Gastroesophageal sphincter (tissue), 4 donors: ENCODE data around the gene HEBP1. TPM values are rescaled to one million over a fixed set of nuclear protein-coding genes. Genes with fewer than 3 reads are reported as not detected.
A peak's percentile ranks its signal among the peaks of the same experiment; 100 is the strongest.

Experiments
- ATAC-seq: fragments of 150-250 bp; one replicate; pipeline ENCODE4 v1.9.1; 2016; ENCODE audit warnings: mild to moderate bottlenecking, moderate library complexity
- H3K27ac ChIP-seq, 4 donors: fragments of 200-600 bp; sonication (generic) in 3 of 4; 1 replicate in 3 of 4; 2 replicates in 1 of 4; pipeline ENCODE4 v1.5.1; 2016 to 2019
- H3K27me3 ChIP-seq: fragments of 200-600 bp; sonication (generic); one replicate; pipeline ENCODE4 v1.5.1; 2019
- H3K36me3 ChIP-seq, 2 donors: fragments of 200-600 bp; sonication (generic); one replicate each; pipeline ENCODE4 v1.5.1; 2019; ENCODE audit warnings: control low read depth in 1 of 2
- H3K4me1 ChIP-seq, 3 donors: fragments of 200-600 bp; sonication (generic); 1 replicate in 2 of 3; 2 replicates in 1 of 3; pipeline ENCODE4 v1.5.1; 2016 to 2019; ENCODE audit warnings: control low read depth in 2 of 3
- H3K4me3 ChIP-seq, 2 donors: fragments of 200-600 bp; sonication (generic); one replicate each; pipeline ENCODE4 v1.5.1; 2019; ENCODE audit warnings: mild to moderate bottlenecking in 1 of 2, moderate library complexity in 1 of 2
- H3K9me3 ChIP-seq, 3 donors: fragments of 200-600 bp; sonication (generic); one replicate each; pipeline ENCODE4 v1.5.1; 2017 to 2019; ENCODE audit warnings: control low read depth in 2 of 3
- CTCF ChIP-seq, 4 experiments: fragments of 200-600 bp in 2 of 4; fragments of 450-650 bp in 2 of 4; sonication (generic) in 1 of 4; IDR thresholded peaks; one replicate each; pipeline ENCODE4 v1.5.1; 2017 to 2019; ENCODE audit warnings: antibody characterized with exemption in 4 of 4, mild to moderate bottlenecking in 2 of 4, moderate library complexity in 2 of 4
- EP300 ChIP-seq: sonication (generic); formaldehyde crosslinking; IDR thresholded peaks from one replicate; pipeline ENCODE4 v1.6.1; 2017; ENCODE audit warnings: antibody characterized with exemption, mild to moderate bottlenecking
- POLR2A ChIP-seq, 2 donors: fragments of 450-650 bp; IDR thresholded peaks; one replicate each; pipeline ENCODE4 v1.6.1; 2017; ENCODE audit warnings: antibody characterized with exemption in 2 of 2, mild to moderate bottlenecking in 2 of 2, moderate library complexity in 1 of 2
- POLR2AphosphoS5 ChIP-seq: sonication (generic); formaldehyde crosslinking; IDR thresholded peaks from one replicate; pipeline ENCODE4 v1.6.1; 2017; ENCODE audit warnings: antibody characterized with exemption
- WGBS, 2 donors: methylation state at CpG; one replicate each; pipeline ENCODE4 v1.1.5; 2018; ENCODE audit warnings: low coverage in 1 of 2; 5-methylcytosine and 5-hydroxymethylcytosine counted together
- total RNA-seq, 4 donors: library from RNA; depleted of rRNA; stranded (reverse); fragments of >200 nt; gene quantifications; one replicate each; pipeline ENCODE4 v1.1.0, GENCODE V29; 2016

Gene HEBP1
- total RNA-seq, 4 donors from 2014 or later, result 33.8 to 47.5 (median 41.9) TPM

- H3K9me3 ChIP-seq, result no peaks in the 10 kb centered on the region
- no peak overlapping the region for H3K27ac ChIP-seq
- peaks cover 0 to 21% (median 2%) of the 10 kb centered on the region in 3 donors for H3K4me1 ChIP-seq
- WGBS, 2 donors, result 71 to 76% methylated on average over 4 to 5 of the region's 5 CpGs
- ATAC-seq, result no peak
- H3K27me3 ChIP-seq, result no peaks in the 10 kb centered on the region
- peaks cover 0 to 53% of the 10 kb centered on the region in 2 donors for H3K36me3 ChIP-seq
- no peak overlapping the region for H3K4me3 ChIP-seq
- TF ChIP-seq CTCF (IDR thresholded peaks at IDR 0.05) (no peak), POLR2A (IDR thresholded peaks at IDR 0.05) (no peak), EP300 (no peak), POLR2AphosphoS5 (no peak)
These were observed 12.6 kb downstream of the HEBP1 start for GRCh38 chr12:12987421-12987820.

GRCh38 chr12:12986775-12987331 lies 13.2 kb downstream of the HEBP1 start:
- WGBS, 2 donors, result 74 to 83% methylated on average over 7 of the region's 10 CpGs
- H3K36me3 ChIP-seq, result peaks cover 0 to 59% of the 10 kb centered on the region in 2 donors
- ATAC-seq, result no peak
- no peak overlapping the region for H3K27ac ChIP-seq
- H3K27me3 ChIP-seq, result no peaks in the 10 kb centered on the region
- TF ChIP-seq POLR2A (IDR thresholded peaks at IDR 0.05), result no peak
- no peak for TF ChIP-seq CTCF (IDR thresholded peaks at IDR 0.05)
- no peak for TF ChIP-seq EP300
- TF ChIP-seq POLR2AphosphoS5, result no peak
- no peaks in the 10 kb centered on the region for H3K9me3 ChIP-seq
- H3K4me1 ChIP-seq, result peaks cover 0 to 16% (median 2%) of the 10 kb centered on the region in 3 donors
- no peak overlapping the region for H3K4me3 ChIP-seq

DNA sequence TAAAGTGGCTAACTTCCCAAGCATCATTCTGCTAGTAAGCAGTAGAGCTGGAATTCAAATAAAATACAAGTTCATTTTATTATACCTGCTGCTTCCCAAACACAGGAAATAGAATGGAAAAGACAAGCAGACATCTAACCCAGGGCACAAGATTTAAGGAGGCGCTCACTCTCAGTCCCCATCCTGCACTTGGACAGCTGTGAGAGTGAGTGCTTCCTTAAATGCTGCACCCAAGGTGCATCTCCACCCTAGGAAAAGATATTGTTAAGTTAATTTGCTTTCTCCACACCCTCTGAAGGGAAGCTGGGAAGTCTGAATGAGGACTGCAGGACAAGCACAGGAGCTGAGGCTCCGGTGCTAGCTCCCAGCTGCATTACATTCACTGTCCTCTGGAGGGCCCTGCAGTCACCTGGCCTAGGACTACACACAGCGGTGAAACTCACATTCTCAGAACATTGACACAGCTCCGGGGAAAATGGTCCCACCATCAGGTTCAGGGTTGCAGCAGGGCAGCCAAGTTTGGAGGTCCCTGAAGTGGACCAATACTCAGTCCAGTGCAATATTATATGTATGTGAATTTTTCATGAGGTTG lies 14.2 kb downstream of the HEBP1 start:
- H3K9me3 ChIP-seq, result no peaks in the 10 kb centered on the region
- H3K4me1 ChIP-seq, result peaks cover 0 to 6% (median 0%) of the 10 kb centered on the region in 3 donors
- TF ChIP-seq EP300 (no peak), POLR2AphosphoS5 (no peak), POLR2A (IDR thresholded peaks at IDR 0.05) (no peak), CTCF (IDR thresholded peaks at IDR 0.05) (peak in 2 of 4 experiments; percentile 13 to 52)
- no peak overlapping the region for H3K4me3 ChIP-seq
- 100% methylated on average over 1 of the region's 4 CpGs for WGBS, 2 donors
- no peak for ATAC-seq
- no peaks in the 10 kb centered on the region for H3K27me3 ChIP-seq
- no peak overlapping the region for H3K27ac ChIP-seq
- H3K36me3 ChIP-seq, result peaks cover 0 to 68% of the 10 kb centered on the region in 2 donors

DNA sequence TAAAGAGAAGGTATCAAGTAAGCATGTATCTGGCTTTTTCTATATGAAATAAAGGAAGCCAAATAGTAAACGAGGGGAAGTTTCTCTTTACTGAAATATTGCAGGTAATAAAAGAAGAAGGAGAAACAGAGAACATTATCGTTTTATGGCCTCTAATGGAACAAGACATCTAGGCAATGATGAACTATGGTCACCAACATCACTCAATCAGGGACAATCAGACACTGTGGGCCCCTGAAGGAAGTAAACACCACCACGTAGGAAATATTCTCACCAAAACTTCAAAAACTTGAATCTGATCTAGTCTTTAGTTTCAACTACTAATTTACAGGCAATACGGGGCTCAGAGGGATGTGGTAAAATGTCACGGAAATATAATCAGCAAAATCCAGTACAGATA lies 15.9 kb downstream of the HEBP1 start:
- H3K27ac ChIP-seq, result no peak overlapping the region
- peaks cover 0 to 20% (median 9%) of the 10 kb centered on the region in 3 donors for H3K4me1 ChIP-seq
- H3K36me3 ChIP-seq, result peaks cover 0 to 78% of the 10 kb centered on the region in 2 donors
- no peak for TF ChIP-seq POLR2A (IDR thresholded peaks at IDR 0.05)
- no peak for TF ChIP-seq EP300
- no peak for TF ChIP-seq POLR2AphosphoS5
- no peak for TF ChIP-seq CTCF (IDR thresholded peaks at IDR 0.05)
- 77 to 86% methylated on average over 5 of the region's 5 CpGs for WGBS, 2 donors
- no peaks in the 10 kb centered on the region for H3K27me3 ChIP-seq
- H3K9me3 ChIP-seq, result no peaks in the 10 kb centered on the region
- no peak overlapping the region for H3K4me3 ChIP-seq
- no peak for ATAC-seq
